Measurements from ENCODE around the gene NAV2.
"Not testable (repeated sequence)": the region's sequence is repeated elsewhere in the genome, so short reads cannot be mapped to it uniquely, and the experiment has no call there.

DNA sequence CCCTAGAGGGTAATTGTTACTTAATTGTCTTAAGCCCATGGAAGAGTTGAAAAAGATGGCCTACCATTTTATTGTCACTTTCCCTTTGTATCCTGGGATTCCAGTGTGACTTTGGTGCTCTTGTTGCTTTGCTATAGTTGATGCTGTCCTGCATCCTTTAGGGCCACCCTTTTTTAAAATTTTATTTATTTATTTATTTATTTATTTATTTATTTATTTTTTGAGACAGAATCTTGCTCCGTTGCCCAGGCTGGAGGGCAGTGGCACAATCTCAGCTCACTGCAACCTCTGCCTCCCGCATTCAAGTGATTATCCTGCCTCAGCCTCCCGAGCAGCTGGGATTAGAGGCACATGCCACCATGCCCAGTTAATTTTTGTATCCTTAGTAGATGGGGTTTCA is 247.8 kb downstream of the NAV2 start:
- TF ChIP-seq EZH2phosphoT487 (IDR thresholded peaks at IDR 0.05; ENCODE audit: low read length), result not testable (repeated sequence)
- TF ChIP-seq, protein P1, sequence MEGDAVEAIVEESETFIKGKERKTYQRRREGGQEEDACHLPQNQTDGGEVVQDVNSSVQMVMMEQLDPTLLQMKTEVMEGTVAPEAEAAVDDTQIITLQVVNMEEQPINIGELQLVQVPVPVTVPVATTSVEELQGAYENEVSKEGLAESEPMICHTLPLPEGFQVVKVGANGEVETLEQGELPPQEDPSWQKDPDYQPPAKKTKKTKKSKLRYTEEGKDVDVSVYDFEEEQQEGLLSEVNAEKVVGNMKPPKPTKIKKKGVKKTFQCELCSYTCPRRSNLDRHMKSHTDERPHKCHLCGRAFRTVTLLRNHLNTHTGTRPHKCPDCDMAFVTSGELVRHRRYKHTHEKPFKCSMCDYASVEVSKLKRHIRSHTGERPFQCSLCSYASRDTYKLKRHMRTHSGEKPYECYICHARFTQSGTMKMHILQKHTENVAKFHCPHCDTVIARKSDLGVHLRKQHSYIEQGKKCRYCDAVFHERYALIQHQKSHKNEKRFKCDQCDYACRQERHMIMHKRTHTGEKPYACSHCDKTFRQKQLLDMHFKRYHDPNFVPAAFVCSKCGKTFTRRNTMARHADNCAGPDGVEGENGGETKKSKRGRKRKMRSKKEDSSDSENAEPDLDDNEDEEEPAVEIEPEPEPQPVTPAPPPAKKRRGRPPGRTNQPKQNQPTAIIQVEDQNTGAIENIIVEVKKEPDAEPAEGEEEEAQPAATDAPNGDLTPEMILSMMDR (IDR thresholded peaks at IDR 0.05; ENCODE audit: low read length), result not testable (repeated sequence)
